GM23248 (cell line): ENCODE results near the gene CALM1. TPM values are rescaled to one million over a fixed set of nuclear protein-coding genes. Genes with fewer than 3 reads are reported as not detected.

Source experiments
- DNase-seq: peaks from one replicate; pipeline ENCODE4 v3.0.0-alpha.2; 2015
- H2AFZ ChIP-seq: fragments of 200-600 bp; sonication (generic); 2 replicates; pipeline ENCODE4 v1.6.1; 2016; ENCODE audit warnings: antibody characterized with exemption
- H3F3A ChIP-seq: fragments of 200-600 bp; sonication (generic); 2 replicates; pipeline ENCODE4 v1.6.1; 2016; ENCODE audit warnings: mild to moderate bottlenecking, antibody characterized with exemption, mixed run types; ENCODE audit not compliant: insufficient read depth
- H3K27ac ChIP-seq: fragments of 200-600 bp; sonication (generic); 2 replicates; pipeline ENCODE4 v1.5.1; 2016; ENCODE audit warnings: mild to moderate bottlenecking
- H3K27me3 ChIP-seq: fragments of 200-600 bp; sonication (generic); replicated peaks from 2 replicates; pipeline ENCODE4 v1.6.1; 2016; ENCODE audit warnings: mild to moderate bottlenecking; ENCODE audit not compliant: insufficient read depth
- H3K36me3 ChIP-seq: fragments of 200-600 bp; sonication (generic); 2 replicates; pipeline ENCODE4 v1.6.1; 2016; ENCODE audit warnings: low read depth, mild to moderate bottlenecking
- H3K4me1 ChIP-seq: fragments of 200-600 bp; sonication (generic); 2 replicates; pipeline ENCODE4 v1.6.1; 2016; ENCODE audit warnings: mild to moderate bottlenecking; ENCODE audit not compliant: insufficient read depth
- H3K4me2 ChIP-seq: fragments of 200-600 bp; sonication (generic); one replicate; pipeline ENCODE4 v1.6.1; 2016; ENCODE audit warnings: mild to moderate bottlenecking; ENCODE audit not compliant: unreplicated experiment
- H3K4me3 ChIP-seq: fragments of 200-600 bp; sonication (generic); 2 replicates; pipeline ENCODE4 v1.5.1; 2016; ENCODE audit warnings: mild to moderate bottlenecking
- H3K79me2 ChIP-seq: fragments of 200-600 bp; sonication (generic); 2 replicates; pipeline ENCODE4 v1.6.1; 2016; ENCODE audit warnings: mild to moderate bottlenecking; ENCODE audit not compliant: insufficient read depth
- H3K9ac ChIP-seq: fragments of 200-600 bp; sonication (generic); 2 replicates; pipeline ENCODE4 v1.6.1; 2016; ENCODE audit warnings: mild to moderate bottlenecking
- H3K9me2 ChIP-seq: fragments of 200-600 bp; sonication (generic); 2 replicates; pipeline ENCODE4 v1.6.1; 2016; ENCODE audit warnings: mixed run types, mild to moderate bottlenecking, moderate library complexity; ENCODE audit not compliant: insufficient read depth
- H3K9me3 ChIP-seq: fragments of 200-600 bp; sonication (generic); one replicate; pipeline ENCODE4 v1.6.1; 2017; ENCODE audit warnings: low read depth
- H4K20me1 ChIP-seq: fragments of 200-600 bp; sonication (generic); 2 replicates; pipeline ENCODE4 v1.6.0; 2016; ENCODE audit not compliant: insufficient read depth
- EZH2 ChIP-seq: fragments of 200-600 bp; sonication (generic); IDR thresholded peaks from 2 replicates; pipeline ENCODE4 v1.6.1; 2018; ENCODE audit warnings: antibody characterized with exemption, mild to moderate bottlenecking; ENCODE audit not compliant: insufficient read depth, poor library complexity, severe bottlenecking
- EZH2phosphoT487 ChIP-seq: fragments of 200-600 bp; sonication (generic); IDR thresholded peaks from 2 replicates; pipeline ENCODE4 v1.6.1; 2018; ENCODE audit warnings: antibody characterized with exemption, moderate library complexity, mild to moderate bottlenecking, low read depth; ENCODE audit not compliant: insufficient read depth
- WGBS, 2 experiments: methylation state at CpG; one replicate each; pipeline ENCODE4 v1.1.6; 2015 to 2017; ENCODE audit warnings: low lambda C conversion rate in 2 of 2, low coverage in 1 of 2; ENCODE audit errors: missing lambda C conversion rate in 2 of 2; 5-methylcytosine and 5-hydroxymethylcytosine counted together
- in situ Hi-C: fragments of 300-500 bp; cut with MboI; formaldehyde crosslinking; loops from 2 replicates; pipeline ENCODE4 v1.15.0; 2020
- polyA plus RNA-seq: library from polyadenylated mRNA; unstranded; fragments of >200 nt; fragmentation: Nextera tagmentation; extraction: Ambion mirVana; gene quantifications from 2 replicates; pipeline ENCODE4 v1.2.1, GENCODE V29; 2016
- total RNA-seq: library from RNA; depleted of rRNA; stranded (reverse); fragments of >200 nt; shearing (Covaris generic); gene quantifications from 2 replicates; pipeline ENCODE4 v1.2.3, GENCODE V29; 2014

The CALM1 gene
- total and polyA plus RNA-seq, 2 experiments from 2014 or later, result 281 to 782 TPM

GRCh38 chr14:90398841-90399540 lies 2.2 kb downstream of the CALM1 start:
- in situ Hi-C loops, result no loop called here
- Histone ChIP-seq H3K9me3 (no peaks in the 10 kb centered on the region), H3K27ac (peak overlapping the region; percentile 33)

GRCh38 chr14:90399541-90400444 lies 3.0 kb downstream of the CALM1 start:
- in situ Hi-C loops, result loop anchor here (5.0 kb wide), 1 partner anchor 298 kb away; no protein-coding TSS in a partner anchor
- Histone ChIP-seq H3K36me3 (peaks cover 40% of the 10 kb centered on the region), H2AFZ (no peak overlapping the region), H3K4me2 (peak overlapping the region; percentile 91), H3K9ac (peak overlapping the region; percentile 90), H3F3A (peaks cover 44% of the 10 kb centered on the region), H4K20me1 (peaks cover 20% of the 10 kb centered on the region), H3K79me2 (peaks cover 76% of the 10 kb centered on the region), H3K9me2 (no peaks in the 10 kb centered on the region), H3K4me1 (peaks cover 18% of the 10 kb centered on the region), H3K27me3 (no peaks in the 10 kb centered on the region), H3K27ac (peak overlapping the region; percentile 53), H3K4me3 (peak overlapping the region; percentile 98), H3K9me3 (no peaks in the 10 kb centered on the region)
- DNase-seq, result peak; percentile 97
- no peak for TF ChIP-seq EZH2
- no peak for TF ChIP-seq EZH2phosphoT487
- 31 to 33% methylated on average over 14 of the region's 14 CpGs for WGBS, 2 experiments

More at GRCh38 chr14:90398841-90399540, 2.2 kb downstream of the CALM1 start:
- Histone ChIP-seq H3K4me1 (peaks cover 18% of the 10 kb centered on the region), H3K27me3 (no peaks in the 10 kb centered on the region), H3K9me2 (no peaks in the 10 kb centered on the region), H3K36me3 (peaks cover 32% of the 10 kb centered on the region), H3F3A (peaks cover 36% of the 10 kb centered on the region), H4K20me1 (peaks cover 20% of the 10 kb centered on the region), H3K9ac (peak overlapping the region; percentile 90), H3K4me2 (peak overlapping the region; percentile 91), H3K79me2 (peaks cover 68% of the 10 kb centered on the region), H2AFZ (peak overlapping the region; percentile 26; the same call in 1 of the 2 replicates), H3K4me3 (peak overlapping the region; percentile 98)
- peak; percentile 34 for DNase-seq
- 43 to 47% methylated on average over 8 of the region's 8 CpGs for WGBS, 2 experiments
- TF ChIP-seq EZH2phosphoT487 (no peak), EZH2 (no peak)

GRCh38 chr14:90400904-90401561 lies 4.2 kb downstream of the CALM1 start:
- Histone ChIP-seq H3K79me2 (peaks cover 79% of the 10 kb centered on the region), H3K27ac (no peak overlapping the region), H3K9me2 (no peaks in the 10 kb centered on the region), H3K9me3 (no peaks in the 10 kb centered on the region), H3K4me1 (peaks cover 18% of the 10 kb centered on the region), H3K9ac (no peak overlapping the region), H2AFZ (no peak overlapping the region), H4K20me1 (peaks cover 20% of the 10 kb centered on the region), H3K27me3 (no peaks in the 10 kb centered on the region), H3K36me3 (peaks cover 52% of the 10 kb centered on the region), H3K4me2 (no peak overlapping the region), H3K4me3 (no peak overlapping the region), H3F3A (peaks cover 57% of the 10 kb centered on the region)
- no peak for DNase-seq
- in situ Hi-C loops, result loop anchor here (5.0 kb wide), 1 partner anchor 296 kb away; no protein-coding TSS in a partner anchor
- no peak for TF ChIP-seq EZH2phosphoT487
- no peak for TF ChIP-seq EZH2
- WGBS, 2 experiments, result 66 to 73% methylated on average over 7 of the region's 7 CpGs

DNA sequence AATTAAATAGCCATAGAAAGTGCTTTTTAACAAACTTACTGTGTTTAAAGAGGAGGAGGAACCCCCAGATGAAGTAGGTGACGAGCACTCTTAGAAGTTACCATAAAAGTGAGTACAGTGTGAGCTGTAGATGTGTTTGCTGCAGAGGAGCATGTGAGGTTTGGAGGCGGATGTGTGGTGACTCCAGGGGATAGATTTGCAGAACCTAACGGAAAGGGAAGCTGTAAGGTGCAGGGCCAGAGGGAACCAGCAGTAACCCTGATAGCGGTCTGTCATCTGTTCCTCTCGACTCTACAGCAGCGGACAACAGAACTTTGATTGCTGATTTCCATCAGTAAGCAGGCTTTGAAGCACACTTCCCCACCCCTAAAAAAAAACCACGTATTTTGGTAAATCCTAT lies 5.2 kb downstream of the CALM1 start:
- peaks cover 56% of the 10 kb centered on the region for H3K36me3 ChIP-seq
- no peak overlapping the region for H3K27ac ChIP-seq
- no peak overlapping the region for H2AFZ ChIP-seq
- DNase-seq, result no peak
- no peak overlapping the region for H3K4me3 ChIP-seq
- in situ Hi-C loops, result loop anchor here (5.0 kb wide), 1 partner anchor 295 kb away; no protein-coding TSS in a partner anchor
- peaks cover 66% of the 10 kb centered on the region for H3F3A ChIP-seq
- H3K79me2 ChIP-seq, result peaks cover 79% of the 10 kb centered on the region
- no peak overlapping the region for H3K4me2 ChIP-seq
- H3K9me3 ChIP-seq, result no peaks in the 10 kb centered on the region
- peaks cover 18% of the 10 kb centered on the region for H3K4me1 ChIP-seq
- H4K20me1 ChIP-seq, result peaks cover 20% of the 10 kb centered on the region
- no peak for TF ChIP-seq EZH2
- 91 to 92% methylated on average over 7 of the region's 7 CpGs for WGBS, 2 experiments
- no peaks in the 10 kb centered on the region for H3K9me2 ChIP-seq
- no peaks in the 10 kb centered on the region for H3K27me3 ChIP-seq
- no peak overlapping the region for H3K9ac ChIP-seq
